OCI-LY3 (cell line): ENCODE measurements around the gene FOXA3.

Source experiments
- H2AFZ ChIP-seq: fragments of 200-600, 300-600 bp; shearing (Covaris generic); 2 replicates; pipeline ENCODE4 v1.6.0; 2014; ENCODE audit warnings: antibody characterized with exemption, low read depth, low read length
- H3K27ac ChIP-seq: fragments of 200-600, 300-600 bp; sonication (generic); 2 replicates; pipeline ENCODE4 v1.5.1; 2014; ENCODE audit warnings: mild to moderate bottlenecking, low read length, moderate library complexity, mixed read lengths
- H3K27me3 ChIP-seq: fragments of 200-600, 300-600 bp; sonication (generic); 2 replicates; pipeline ENCODE4 v1.6.1; 2014; ENCODE audit warnings: low read depth, low read length, mixed read lengths
- H3K36me3 ChIP-seq: fragments of 200-600, 300-600 bp; sonication (generic); replicated peaks from 2 replicates; pipeline ENCODE3; 2014; ENCODE audit warnings: low read depth, low read length, mixed read lengths
- H3K4me1 ChIP-seq: fragments of 300-600, 200-600 bp; sonication (generic); 2 replicates; pipeline ENCODE4 v1.6.1; 2014; ENCODE audit warnings: low read length, mixed read lengths
- H3K4me2 ChIP-seq: fragments of 200-600, 300-600 bp; sonication (generic); 2 replicates; pipeline ENCODE4 v1.6.1; 2014; ENCODE audit warnings: low read length, mixed read lengths
- H3K4me3 ChIP-seq: fragments of 300-600, 200-600 bp; sonication (generic); 2 replicates; pipeline ENCODE4 v1.5.1; 2014; ENCODE audit warnings: antibody characterized with exemption, mild to moderate bottlenecking, low read length, moderate library complexity
- H3K79me2 ChIP-seq: fragments of 300-600, 200-600 bp; shearing (Covaris generic); 2 replicates; pipeline ENCODE4 v1.6.1; 2014; ENCODE audit warnings: mild to moderate bottlenecking, low read length, mixed read lengths
- H3K9ac ChIP-seq: fragments of 300-600, 200-600 bp; shearing (Covaris generic); 2 replicates; pipeline ENCODE4 v1.6.0; 2014; ENCODE audit warnings: mild to moderate bottlenecking, low read length, moderate library complexity
- H3K9me3 ChIP-seq: fragments of 200-600, 300-600 bp; shearing (Covaris generic); 2 replicates; pipeline ENCODE4 v1.6.1; 2014; ENCODE audit warnings: low read length, mixed read lengths; ENCODE audit not compliant: insufficient read depth
- H4K20me1 ChIP-seq: fragments of 200-600, 300-600 bp; sonication (generic); 2 replicates; pipeline ENCODE4 v1.6.1; 2016; ENCODE audit warnings: low read length, mixed read lengths; ENCODE audit not compliant: insufficient read depth
- EZH2phosphoT487 ChIP-seq: fragments of 200-600 bp; shearing (Covaris generic); IDR thresholded peaks from 2 replicates; pipeline ENCODE4 v1.6.1; 2018; ENCODE audit warnings: antibody characterized with exemption, mixed run types, low read depth
- TF ChIP-seq, protein P1 (sequence below): fragments of 200-600, 300-600 bp; sonication (generic); IDR thresholded peaks from 2 replicates; pipeline ENCODE4 v1.5.1; 2014; ENCODE audit warnings: antibody characterized with exemption, low read length, low read depth

Gene FOXA3

GRCh38 chr19:45878043-45878794, 14.1 kb downstream of the FOXA3 start:
- Histone ChIP-seq H2AFZ (no peak overlapping the region; the same call in 1 of the 2 replicates), H3K9ac (no peak overlapping the region), H3K4me2 (no peak overlapping the region), H3K4me1 (peaks cover 45% of the 10 kb centered on the region), H3K27ac (no peak overlapping the region), H3K79me2 (no peaks in the 10 kb centered on the region), H4K20me1 (no peaks in the 10 kb centered on the region), H3K27me3 (no peaks in the 10 kb centered on the region), H3K4me3 (no peak overlapping the region), H3K36me3 (no peaks in the 10 kb centered on the region), H3K9me3 (no peaks in the 10 kb centered on the region)
- TF ChIP-seq, protein P1, sequence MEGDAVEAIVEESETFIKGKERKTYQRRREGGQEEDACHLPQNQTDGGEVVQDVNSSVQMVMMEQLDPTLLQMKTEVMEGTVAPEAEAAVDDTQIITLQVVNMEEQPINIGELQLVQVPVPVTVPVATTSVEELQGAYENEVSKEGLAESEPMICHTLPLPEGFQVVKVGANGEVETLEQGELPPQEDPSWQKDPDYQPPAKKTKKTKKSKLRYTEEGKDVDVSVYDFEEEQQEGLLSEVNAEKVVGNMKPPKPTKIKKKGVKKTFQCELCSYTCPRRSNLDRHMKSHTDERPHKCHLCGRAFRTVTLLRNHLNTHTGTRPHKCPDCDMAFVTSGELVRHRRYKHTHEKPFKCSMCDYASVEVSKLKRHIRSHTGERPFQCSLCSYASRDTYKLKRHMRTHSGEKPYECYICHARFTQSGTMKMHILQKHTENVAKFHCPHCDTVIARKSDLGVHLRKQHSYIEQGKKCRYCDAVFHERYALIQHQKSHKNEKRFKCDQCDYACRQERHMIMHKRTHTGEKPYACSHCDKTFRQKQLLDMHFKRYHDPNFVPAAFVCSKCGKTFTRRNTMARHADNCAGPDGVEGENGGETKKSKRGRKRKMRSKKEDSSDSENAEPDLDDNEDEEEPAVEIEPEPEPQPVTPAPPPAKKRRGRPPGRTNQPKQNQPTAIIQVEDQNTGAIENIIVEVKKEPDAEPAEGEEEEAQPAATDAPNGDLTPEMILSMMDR, result no peak
- no peak for TF ChIP-seq EZH2phosphoT487

GRCh38 chr19:45879055-45879454, 14.9 kb downstream of the FOXA3 start:
- no peak overlapping the region for H2AFZ ChIP-seq

GRCh38 chr19:45879971-45880370, 15.8 kb downstream of the FOXA3 start:
- Histone ChIP-seq H3K27ac (no peak overlapping the region), H3K4me1 (peaks cover 53% of the 10 kb centered on the region), H3K79me2 (peaks cover 14% of the 10 kb centered on the region)

More at GRCh38 chr19:45879055-45879454, 14.9 kb downstream of the FOXA3 start:
- Histone ChIP-seq H3K9ac (no peak overlapping the region), H3K27me3 (no peaks in the 10 kb centered on the region), H3K4me3 (no peak overlapping the region), H3K4me2 (no peak overlapping the region), H3K79me2 (peaks cover 5% of the 10 kb centered on the region), H3K4me1 (peaks cover 49% of the 10 kb centered on the region), H3K27ac (no peak overlapping the region), H3K9me3 (no peaks in the 10 kb centered on the region), H4K20me1 (no peaks in the 10 kb centered on the region), H3K36me3 (peaks cover under 1% of the 10 kb centered on the region)
- TF ChIP-seq EZH2phosphoT487, result no peak
- TF ChIP-seq, protein P1, result no peak

More at GRCh38 chr19:45879971-45880370, 15.8 kb downstream of the FOXA3 start:
- TF ChIP-seq, protein P1, result no peak
- no peak for TF ChIP-seq EZH2phosphoT487
- Histone ChIP-seq H4K20me1 (no peaks in the 10 kb centered on the region), H3K4me3 (no peak overlapping the region), H3K36me3 (peaks cover 10% of the 10 kb centered on the region), H3K27me3 (no peaks in the 10 kb centered on the region), H3K9me3 (no peaks in the 10 kb centered on the region), H3K9ac (no peak overlapping the region), H3K4me2 (no peak overlapping the region), H2AFZ (no peak overlapping the region)
